Epidermal melanocyte (primary cell): Measurements from ENCODE around the gene CCDC127.
A peak's percentile ranks its signal among the peaks of the same experiment; 100 is the strongest.
"Not testable (repeated sequence)": the region's sequence is repeated elsewhere in the genome, so short reads cannot be mapped to it uniquely, and the experiment has no call there.

Experiments
- DNase-seq: peaks from one replicate; pipeline ENCODE4 v3.0.0; 2011; ENCODE audit warnings: low spot score; ENCODE audit not compliant: insufficient read length

The CCDC127 gene, protein sequence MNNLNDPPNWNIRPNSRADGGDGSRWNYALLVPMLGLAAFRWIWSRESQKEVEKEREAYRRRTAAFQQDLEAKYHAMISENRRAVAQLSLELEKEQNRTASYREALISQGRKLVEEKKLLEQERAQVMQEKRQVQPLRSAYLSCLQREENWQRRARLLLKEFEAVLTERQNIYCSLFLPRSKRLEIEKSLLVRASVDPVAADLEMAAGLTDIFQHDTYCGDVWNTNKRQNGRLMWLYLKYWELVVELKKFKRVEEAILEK

DNA sequence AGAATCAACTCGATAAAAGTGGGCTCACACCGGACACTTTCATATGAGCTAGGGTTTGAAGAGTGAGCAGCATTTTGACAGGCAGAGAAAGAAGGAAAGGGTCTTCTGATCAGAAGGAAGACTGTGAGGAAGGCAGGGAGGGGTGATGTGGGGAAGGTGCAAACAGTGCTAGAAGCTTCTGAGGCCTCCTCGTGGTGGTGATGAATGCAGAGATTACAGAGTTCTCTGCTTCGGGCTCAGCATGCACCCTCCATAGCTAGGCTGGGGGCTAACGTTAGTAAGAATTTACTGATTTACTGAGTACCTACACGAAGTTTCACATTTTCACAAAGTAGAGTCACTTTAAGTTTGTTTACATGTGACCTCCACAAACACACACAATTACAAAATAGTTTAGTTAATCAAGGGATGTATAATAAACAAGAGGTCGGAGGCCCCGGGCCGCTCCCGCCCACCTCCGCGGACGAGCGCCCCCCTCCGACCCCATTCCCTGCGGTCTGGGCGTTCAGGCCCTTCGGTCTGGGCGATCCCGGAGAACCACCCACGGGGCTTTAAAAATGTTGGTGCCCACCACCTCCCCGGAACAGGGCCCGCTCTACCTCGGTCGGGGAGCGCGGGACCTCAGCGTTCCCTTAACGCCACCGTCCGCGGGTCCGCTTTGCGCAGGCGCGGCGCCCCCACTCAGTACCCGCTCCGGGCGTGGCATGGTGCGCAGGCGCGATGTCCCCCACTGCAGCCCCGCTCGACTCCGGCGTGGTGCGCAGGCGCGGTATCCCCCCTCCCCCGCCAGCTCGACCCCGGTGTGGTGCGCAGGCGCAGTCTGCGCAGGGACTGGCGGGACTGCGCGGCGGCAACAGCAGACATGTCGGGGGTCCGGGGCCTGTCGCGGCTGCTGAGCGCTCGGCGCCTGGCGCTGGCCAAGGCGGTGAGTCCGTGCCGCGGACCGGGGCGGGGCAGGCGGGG, at the start of gene CCDC127, which contains the start of gene SDHA:
Gene CCDC127 (minus strand): TSS at position 660 of the 963 bp plus-strand sequence. CDS start 1,304 bp downstream, outside the sequence.
Gene SDHA (plus strand): TSS at position 827 of the 963 bp plus-strand sequence. CDS start 36 bp downstream, at position 863.
- peak; percentile 98 for DNase-seq

DNA sequence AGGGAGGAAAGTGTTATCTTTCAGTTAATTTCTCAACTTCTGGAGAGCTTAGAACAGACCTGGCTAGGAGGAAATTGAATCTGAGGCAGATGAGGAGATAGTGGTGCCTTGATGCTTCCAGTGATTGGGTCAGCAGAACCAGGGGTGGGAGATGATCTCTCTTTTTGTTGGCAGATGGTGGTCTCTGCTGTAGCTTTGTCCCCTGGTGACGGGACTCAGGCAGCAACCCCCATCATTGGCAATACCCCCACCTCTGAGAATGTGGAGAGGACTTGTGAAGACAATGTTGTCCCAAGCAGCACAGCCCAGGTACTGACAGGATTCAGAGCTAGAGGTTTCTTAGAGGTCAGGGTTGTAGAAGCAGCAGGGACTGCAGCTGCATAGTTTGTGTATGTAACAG, 49.8 kb upstream of the CCDC127 start:
- no peak for DNase-seq

DNA sequence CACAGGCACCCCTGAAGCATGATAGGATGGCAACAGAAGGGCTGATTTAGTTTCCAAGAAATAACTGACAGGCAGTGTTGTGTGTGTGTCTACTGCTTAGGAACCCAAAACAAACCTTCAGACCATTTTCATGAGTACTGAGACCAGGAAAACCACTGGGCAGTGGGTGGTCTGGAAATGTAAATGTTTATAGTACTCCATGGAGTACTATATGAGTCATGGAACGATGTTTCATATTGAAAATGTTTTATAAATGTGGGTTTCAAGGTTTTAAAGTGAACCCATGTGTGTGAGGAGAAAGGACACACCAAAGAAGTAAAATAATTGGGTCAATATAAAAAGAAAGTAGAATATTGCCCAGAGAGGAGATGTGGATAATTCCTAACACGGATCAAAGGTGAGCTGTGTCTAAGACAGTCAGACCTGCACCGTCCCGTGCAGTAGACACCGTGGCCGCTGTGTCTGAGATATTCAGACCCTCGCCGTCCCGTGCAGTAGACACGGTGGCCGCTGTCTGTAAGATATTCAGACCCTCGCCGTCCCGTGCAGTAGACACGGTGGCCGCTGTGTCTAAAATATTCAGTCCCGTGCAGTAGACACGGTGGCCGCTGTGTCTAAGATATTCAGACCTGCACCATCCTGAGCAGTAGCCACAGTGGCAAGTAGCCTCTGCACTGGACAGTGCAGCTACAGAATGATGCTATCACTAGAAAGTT, 48.5 kb upstream of the CCDC127 start:
- DNase-seq = not testable (repeated sequence)

DNA sequence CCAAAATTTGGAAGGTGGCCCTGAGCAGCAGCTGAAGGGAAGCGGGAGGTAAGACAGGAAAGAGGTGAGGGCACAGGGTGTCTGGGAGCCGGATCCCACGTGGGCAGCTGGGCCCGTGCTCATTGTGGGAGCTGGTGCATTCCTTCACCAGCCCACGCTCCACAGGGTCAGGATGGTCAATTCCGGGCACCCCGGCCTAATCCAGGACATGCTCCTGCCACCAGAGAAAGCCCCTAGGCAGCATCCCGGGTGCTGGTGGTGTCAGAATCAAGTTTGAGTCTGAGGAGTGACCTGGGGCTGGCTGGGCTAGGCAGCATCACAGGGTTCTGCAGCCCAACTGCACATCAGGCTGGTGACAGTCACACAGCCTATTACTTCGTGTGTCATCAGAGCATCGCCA, 46.4 kb upstream of the CCDC127 start:
- no peak for DNase-seq

DNA sequence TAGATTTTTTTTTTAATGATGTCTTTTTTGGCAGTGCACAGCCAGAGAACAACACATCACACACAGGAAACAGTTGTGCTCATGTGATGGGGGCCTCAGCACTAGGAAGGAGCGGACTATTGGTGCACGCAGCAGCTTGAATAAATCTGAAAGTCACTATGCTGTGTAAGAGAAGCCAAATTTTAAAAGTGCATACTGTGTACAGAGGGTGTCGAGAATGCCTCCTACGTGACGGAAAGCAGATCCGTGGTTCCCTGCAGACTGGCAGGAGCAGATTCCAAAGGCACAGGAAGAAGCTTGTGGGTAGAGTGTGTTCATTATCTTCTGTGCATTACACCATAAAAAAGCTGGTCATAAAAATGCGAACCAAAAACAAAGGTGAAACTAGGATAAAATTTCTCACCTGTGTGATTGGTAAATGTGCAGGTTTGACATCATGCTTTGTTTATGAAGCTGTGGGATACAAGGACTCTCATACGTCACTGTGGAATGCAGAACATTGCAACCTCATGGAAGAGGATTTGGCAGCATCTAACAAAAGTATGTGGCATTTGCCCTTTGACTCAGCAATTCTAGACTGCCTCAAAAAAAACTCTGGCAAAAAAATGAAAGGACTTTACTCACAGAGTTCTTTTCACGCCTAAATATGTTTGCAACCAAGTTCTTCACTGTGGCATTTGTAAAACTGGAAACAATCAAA, 45.5 kb upstream of the CCDC127 start:
- DNase-seq = peak; percentile 41

DNA sequence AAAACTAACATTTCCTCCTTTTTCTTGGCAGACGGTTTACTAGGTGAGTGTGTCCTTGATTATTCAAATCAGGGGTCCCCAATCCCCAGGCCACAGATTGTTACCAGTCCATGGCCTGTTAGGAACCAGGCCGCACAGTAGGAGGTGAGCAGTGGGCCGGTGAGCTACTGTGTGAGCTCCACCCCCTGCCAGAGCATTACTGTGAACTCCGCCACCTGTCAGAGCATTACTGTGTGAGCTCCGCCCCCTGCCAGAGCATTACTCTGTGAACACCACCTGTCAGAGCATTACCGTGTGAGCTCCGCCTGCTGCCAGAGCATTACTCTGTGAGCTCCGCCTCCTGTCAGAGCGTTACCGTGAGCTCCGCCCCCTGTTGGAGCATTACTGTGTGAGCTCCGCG, 39.2 kb upstream of the CCDC127 start:
- DNase-seq = no peak

DNA sequence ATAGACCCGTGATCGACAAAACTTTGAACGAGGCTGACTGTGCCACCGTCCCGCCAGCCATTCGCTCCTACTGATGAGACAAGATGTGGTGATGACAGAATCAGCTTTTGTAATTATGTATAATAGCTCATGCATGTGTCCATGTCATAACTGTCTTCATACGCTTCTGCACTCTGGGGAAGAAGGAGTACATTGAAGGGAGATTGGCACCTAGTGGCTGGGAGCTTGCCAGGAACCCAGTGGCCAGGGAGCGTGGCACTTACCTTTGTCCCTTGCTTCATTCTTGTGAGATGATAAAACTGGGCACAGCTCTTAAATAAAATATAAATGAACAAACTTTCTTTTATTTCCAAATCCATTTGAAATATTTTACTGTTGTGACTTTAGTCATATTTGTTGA, 38.4 kb upstream of the CCDC127 start:
- not testable (repeated sequence) for DNase-seq

DNA sequence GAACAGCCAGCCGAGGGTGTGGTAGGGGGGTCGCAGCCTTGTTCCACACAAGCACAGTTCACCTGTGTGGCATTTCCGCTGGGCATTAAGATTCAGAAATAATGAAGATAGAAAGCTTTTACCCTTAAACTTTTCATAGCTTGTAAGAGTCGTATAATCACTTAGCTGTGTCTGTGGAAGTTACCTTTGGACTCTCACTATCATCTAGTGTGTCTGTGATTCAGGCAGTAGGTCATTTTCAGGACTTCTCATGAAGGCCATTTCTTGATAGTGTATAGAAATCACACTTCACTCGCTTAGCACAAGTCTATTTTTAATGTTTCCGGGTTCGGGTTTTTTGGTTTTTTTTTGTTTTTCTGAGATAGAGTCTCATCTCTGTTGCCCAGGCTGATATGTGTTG, 37.2 kb upstream of the CCDC127 start:
- not testable (repeated sequence) for DNase-seq

DNA sequence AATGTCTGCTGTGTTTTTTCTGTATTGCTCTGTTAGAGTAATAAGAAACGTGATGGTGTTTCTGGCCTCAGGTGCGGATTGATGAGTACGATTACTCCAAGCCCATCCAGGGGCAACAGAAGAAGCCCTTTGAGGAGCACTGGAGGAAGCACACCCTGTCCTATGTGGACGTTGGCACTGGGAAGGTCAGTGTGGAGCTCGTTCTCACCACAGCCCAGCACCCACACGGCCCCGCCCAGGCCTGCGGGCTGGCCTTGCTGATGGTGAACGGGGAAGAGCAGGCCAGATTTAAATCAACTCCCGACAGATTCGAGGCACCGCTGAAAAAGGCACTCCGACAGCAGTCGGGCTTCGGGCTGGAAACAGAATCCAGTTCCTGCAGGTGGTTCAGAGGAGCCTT, 36.4 kb upstream of the CCDC127 start:
- not testable (repeated sequence) for DNase-seq

DNA sequence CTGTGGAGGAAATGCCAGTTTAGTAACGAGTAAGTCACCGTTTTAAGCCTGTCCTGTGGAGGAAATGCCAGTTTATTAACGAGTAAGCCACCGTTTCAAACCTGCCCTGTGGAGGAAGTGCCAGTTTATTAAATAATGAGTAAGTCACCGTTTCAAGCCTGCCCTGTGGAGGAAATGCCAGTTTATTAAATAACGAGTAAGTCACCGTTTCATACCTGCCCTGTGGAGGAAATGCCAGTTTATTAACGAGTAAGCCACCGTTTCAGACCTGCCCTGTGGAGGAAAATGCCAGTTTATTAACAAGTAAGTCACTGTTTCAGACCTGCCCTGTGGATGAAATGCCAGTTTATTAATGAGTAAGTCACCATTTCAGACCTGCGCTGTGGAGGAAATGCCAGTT, 34.6 kb upstream of the CCDC127 start:
- DNase-seq = no peak

DNA sequence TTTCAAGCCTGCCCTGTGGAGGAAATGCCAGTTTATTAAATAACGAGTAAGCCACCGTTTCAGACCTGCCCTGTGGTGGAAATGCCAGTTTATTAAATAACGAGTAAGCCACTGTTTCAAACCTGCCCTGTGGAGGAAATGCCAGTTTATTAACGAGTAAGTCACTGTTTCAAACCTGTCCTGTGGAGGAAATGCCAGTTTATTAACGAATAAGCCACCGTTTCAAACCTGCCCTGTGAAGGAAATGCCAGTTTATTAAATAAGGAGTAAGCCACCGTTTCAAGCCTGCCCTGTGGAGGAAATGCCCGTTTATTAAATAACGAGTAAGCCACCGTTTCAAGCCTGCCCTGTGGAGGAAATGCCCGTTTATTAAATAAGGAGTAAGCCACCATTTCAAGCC, 34.0 kb upstream of the CCDC127 start:
- DNase-seq = not testable (repeated sequence)

DNA sequence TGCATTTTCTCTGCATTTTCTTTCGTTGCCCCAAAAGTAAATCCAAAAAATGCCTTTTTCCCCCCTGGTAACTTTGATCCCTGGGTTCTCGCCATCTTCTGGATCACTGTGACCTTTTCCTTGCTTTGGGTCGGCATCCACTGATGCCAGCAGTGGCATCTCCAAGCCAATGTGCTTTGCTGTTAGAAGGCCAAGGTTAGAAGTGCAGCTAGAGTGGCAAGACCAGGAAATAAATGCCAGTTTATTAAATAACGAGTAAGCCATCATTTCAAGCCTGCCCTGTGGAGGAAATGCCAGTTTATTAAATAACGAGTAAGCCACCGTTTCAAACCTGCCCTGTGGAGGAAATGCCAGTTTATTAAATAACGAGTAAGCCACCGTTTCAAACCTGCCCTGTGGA, 33.6 kb upstream of the CCDC127 start:
- DNase-seq = not testable (repeated sequence)

DNA sequence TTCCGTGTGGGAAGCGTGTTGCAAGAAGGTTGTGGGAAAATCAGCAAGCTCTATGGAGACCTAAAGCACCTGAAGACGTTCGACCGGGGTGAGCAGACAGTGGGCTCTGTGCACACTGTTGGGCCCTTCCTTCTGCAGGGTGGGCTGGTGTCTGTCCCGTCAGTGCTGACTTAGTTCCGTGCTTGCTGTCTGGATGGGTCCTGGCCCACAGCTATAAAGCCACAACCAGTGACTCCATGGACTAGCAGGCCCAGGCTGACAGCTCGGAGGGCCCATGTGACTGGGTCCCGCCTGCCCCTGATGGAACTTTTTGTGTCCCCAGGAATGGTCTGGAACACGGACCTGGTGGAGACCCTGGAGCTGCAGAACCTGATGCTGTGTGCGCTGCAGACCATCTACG, 33.1 kb upstream of the CCDC127 start:
- DNase-seq = not testable (repeated sequence)

DNA sequence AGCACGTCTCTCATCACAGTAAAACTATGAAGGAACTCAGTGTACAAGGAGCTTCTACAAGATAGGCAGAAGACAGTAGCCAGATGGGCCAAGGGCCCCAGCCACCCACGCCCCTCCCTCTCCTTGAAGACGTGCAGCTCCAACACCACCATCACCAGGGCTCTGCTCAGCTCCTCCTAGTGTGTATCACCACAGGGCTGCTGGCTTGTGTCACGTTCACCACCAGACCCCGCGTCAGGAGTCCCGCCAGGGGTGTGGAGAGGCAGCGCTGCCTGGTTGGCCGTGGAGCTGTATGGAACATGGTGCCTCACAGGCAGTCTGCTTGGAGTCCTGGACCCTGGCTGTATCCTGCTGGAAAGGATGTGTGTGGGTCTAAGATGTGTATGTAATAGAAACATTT, 32.4 kb upstream of the CCDC127 start:
- not testable (repeated sequence) for DNase-seq

DNA sequence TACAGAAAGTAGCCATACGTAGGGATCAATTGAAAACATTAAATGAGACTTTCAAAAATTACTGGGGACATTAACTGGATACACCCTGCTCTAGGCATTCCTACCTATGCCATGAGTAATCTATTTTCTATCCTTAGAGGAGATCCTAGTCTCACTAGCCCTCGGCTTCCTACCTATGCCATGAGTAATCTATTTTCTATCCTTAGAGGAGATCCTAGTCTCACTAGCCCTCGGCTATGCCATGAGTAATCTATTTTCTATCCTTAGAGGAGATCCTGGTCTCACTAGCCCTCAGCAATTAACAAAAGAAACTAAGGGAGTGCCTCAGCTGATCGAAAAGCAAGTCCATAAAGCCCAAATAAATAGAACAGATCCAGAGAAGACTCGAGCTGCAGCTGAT, 27.8 kb upstream of the CCDC127 start:
- not testable (repeated sequence) for DNase-seq

DNA sequence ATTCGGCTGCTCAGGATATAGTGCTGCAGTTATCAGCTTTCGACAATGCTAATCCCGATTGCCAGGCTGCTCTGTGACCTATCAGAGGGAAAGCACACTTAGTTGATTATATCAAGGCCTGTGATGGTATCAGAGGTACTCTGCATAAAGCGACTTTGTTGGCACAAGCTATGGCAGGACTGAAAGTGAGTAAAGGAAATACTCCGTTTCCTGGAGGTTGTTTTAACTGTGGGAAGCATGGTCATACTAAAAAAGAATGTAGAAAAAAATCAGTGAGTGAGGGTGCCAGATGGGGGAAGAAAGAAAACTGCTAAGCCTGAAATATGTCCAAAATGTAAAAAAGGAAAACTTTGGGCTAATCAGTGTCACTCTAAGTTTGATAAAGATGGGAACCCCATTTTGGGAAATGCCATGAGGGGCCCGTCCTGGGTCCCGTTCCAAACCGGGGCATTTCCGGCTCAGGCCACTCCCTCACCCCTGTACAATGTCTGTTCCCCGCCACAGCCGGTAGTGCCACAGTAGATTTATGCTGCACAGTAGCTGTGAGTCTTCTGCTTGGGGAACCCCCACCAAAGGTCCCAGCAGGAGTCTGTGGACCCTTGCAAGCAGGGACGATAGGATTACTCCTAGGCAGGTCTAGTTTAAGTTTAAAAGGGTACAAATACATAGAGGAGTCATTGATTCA, 25.9 kb upstream of the CCDC127 start:
- DNase-seq = not testable (repeated sequence)

DNA sequence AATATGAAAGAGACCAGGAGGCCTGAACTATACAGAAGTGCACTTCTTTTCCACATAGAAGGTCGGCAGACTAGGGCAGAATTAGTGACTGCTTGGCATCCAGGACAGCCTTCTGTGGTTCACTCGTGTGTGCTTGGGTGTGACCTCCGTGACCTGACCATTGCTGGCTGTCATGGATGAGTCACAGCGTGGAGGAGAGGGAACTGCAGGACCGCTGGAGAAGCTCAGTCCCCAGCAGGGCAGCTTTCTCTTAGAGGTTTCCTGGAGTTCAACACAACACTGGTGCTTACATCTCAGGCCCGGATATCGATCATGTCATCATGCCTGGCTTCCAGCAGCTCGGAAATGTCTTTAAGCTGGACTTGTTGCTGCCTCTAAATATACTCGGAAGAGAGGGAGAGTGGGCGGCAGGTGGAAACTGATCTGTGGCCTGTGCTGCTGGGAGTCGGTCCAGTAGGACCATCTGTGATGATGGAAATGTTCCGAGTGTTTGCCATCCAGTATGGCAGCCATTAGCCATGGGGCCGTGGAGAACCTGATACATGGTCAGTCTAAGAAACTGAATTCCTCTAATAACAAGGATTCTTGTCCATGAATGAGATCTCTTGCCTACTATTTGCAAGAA, 23.2 kb upstream of the CCDC127 start:
- DNase-seq = not testable (repeated sequence)

DNA sequence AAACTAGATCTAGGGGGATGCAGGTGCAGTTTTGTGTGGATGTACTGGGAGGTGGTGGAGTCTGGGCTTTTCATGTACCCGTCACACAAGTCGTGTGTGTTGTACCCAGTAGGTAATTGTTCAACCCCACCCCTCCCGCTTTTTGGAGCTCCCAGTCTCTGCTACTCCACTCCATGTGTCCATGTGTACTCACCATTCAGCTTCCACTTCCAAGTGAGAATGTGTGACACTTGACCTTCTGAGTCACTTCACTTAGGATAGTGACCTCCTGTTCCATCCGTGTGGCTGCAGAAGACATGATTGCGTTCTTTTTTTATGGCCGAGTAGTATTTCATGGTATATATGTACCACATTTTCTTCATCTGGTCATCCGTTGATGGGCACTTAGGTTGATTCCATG, 22.6 kb upstream of the CCDC127 start:
- DNase-seq = not testable (repeated sequence)

DNA sequence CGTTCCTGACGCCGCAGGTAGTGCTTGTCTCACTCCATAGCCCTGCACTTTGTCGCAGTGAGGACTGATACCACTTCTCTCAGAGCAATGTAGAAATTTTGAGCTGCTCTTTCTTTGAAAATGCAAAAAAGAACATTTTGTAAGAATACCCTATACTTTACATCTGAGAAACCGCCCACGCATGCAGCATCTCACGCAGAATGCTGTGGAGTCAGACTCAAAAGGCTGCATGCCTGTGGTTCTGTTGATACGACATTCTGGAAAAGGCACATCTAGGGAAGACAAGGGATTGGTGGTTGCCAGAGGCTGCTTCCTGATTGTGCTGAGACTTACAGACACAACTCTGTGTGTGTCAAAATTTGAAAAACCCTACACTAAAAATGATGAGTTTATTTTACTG, 20.0 kb upstream of the CCDC127 start:
- DNase-seq = not testable (repeated sequence)

DNA sequence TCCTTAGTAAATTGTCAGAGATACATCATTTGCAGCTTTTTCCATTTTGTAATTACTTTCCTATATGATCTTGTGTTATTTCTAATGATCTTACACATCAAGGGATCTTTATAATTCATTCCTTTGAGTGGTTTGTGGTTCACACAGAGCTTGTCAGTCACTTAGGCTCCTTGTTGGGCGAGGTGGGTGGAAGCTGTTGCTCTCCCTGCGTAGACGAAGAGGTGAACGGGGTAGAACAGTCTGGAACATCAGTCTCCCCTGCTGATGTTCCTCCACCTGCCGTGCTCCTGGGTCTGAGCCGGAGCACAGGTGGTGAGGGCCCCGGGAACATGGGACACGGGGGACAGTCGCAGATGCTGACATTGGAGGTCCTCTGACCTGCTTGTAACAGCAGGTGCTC, 17.6 kb upstream of the CCDC127 start:
- DNase-seq = not testable (repeated sequence)
